K562 (cell line): ENCODE measurements around the gene STX12. TPM values are rescaled to one million over a fixed set of nuclear protein-coding genes. Genes with fewer than 3 reads are reported as not detected.

ENCODE experiments used
- C11orf30 ChIP-seq: fragments of 450-650 bp; IDR thresholded peaks from 2 replicates; pipeline ENCODE4 v1.6.1; 2016; ENCODE audit warnings: low read depth, mild to moderate bottlenecking
- EP400 ChIP-seq: fragments of 450-650 bp; IDR thresholded peaks from 2 replicates; pipeline ENCODE4 v1.6.1; 2017; ENCODE audit warnings: antibody characterized with exemption, mild to moderate bottlenecking, moderate library complexity
- FOXA3 ChIP-seq, 2 experiments: fragments of 450-650 bp in 1 of 2; sonication (generic) in 1 of 2; formaldehyde crosslinking; IDR thresholded peaks in 1 of 2; conservative IDR thresholded peaks in 1 of 2; 2 replicates each; pipeline versions ENCODE4 v1.4.0 to v1.8.0; 2020 to 2022; ENCODE audit warnings: mild to moderate bottlenecking in 2 of 2, missing genetic modification reagents in 1 of 2
- GTF2F1 ChIP-seq: IDR thresholded peaks from 2 replicates; pipeline ENCODE4 v1.6.1; 2011; ENCODE audit warnings: low read depth, low read length, improper control_type of control experiment
- HMG20B ChIP-seq: fragments of 250-450 bp; sonication (Bioruptor Pico); IDR thresholded peaks from 2 replicates; pipeline ENCODE4 v1.5.0; 2021; ENCODE audit warnings: mild to moderate bottlenecking
- KDM1A ChIP-seq, 2 experiments: fragments of 450-650 bp; IDR thresholded peaks; 2 replicates each; pipeline ENCODE4 v1.6.1; 2016; ENCODE audit warnings: mild to moderate bottlenecking in 2 of 2
- KDM4B ChIP-seq, 2 experiments: fragments of 450-650 bp in 1 of 2; sonication (generic) in 1 of 2; IDR thresholded peaks; 2 replicates each; pipeline ENCODE4 v1.6.1; 2016 to 2017; ENCODE audit warnings: borderline replicate concordance in 2 of 2, antibody characterized with exemption in 1 of 2, low read depth in 1 of 2, mild to moderate bottlenecking in 1 of 2
- LCOR ChIP-seq: sonication (generic); formaldehyde crosslinking; IDR thresholded peaks from 2 replicates; pipeline ENCODE4 v1.8.0; 2022; ENCODE audit warnings: mild to moderate bottlenecking, missing genetic modification reagents
- MXI1 ChIP-seq: IDR thresholded peaks from 2 replicates; pipeline ENCODE4 v1.6.1; 2011; ENCODE audit warnings: low read depth, mild to moderate bottlenecking, improper control_type of control experiment, low read length
- NR2C2 ChIP-seq, 2 experiments: fragments of 200-800 bp in 1 of 2; sonication (Bioruptor generic) in 1 of 2; sonication (generic) in 1 of 2; formaldehyde crosslinking in 1 of 2; IDR thresholded peaks; 2 replicates each; pipeline versions ENCODE4 v1.6.1 to v1.8.0; 2016 to 2022; ENCODE audit warnings: mild to moderate bottlenecking in 1 of 2, missing compliant biosample characterization in 1 of 2, missing genetic modification characterization in 1 of 2, missing genetic modification reagents in 1 of 2
- PHF20 ChIP-seq: fragments of 450-650 bp; IDR thresholded peaks from 2 replicates; pipeline ENCODE4 v1.6.1; 2018; ENCODE audit not compliant: partially characterized antibody
- ZNF232 ChIP-seq: sonication (generic); formaldehyde crosslinking; IDR thresholded peaks from 2 replicates; pipeline ENCODE4 v1.8.0; 2022; ENCODE audit warnings: mild to moderate bottlenecking, missing genetic modification reagents
- ZNF699 ChIP-seq: fragments of 250-450 bp; sonication (Bioruptor Pico); IDR thresholded peaks from 2 replicates; pipeline ENCODE4 v1.8.0; 2021; ENCODE audit warnings: mild to moderate bottlenecking, moderate library complexity; ENCODE audit not compliant: insufficient replicate concordance
- polyA plus RNA-seq, 8 experiments: library from polyadenylated mRNA; depleted of rRNA in 4 of 8; stranded (reverse) in 5 of 8; unstranded in 3 of 8; fragments of >200 nt; fragmentation: Nextera tagmentation in 2 of 8; fragmentation: Illumina TruSeq in 1 of 8; extraction: Ambion mirVana in 2 of 8; extraction: Trizol in 1 of 8; gene quantifications; 2 replicates each; pipeline versions ENCODE4 v1.2.1 to v1.2.3, GENCODE V29; 2011 to 2014; ENCODE audit warnings: inconsistent platforms in 1 of 8, missing spikeins in 1 of 8
- total RNA-seq, 7 experiments: library from RNA; depleted of rRNA in 6 of 7; stranded (reverse); fragments of >200 nt in 6 of 7; fragmentation: Illumina TruSeq in 2 of 7; extraction: Trizol in 2 of 7; gene quantifications; 2 replicates each; pipeline versions ENCODE4 v1.2.1 to v1.2.3, GENCODE V29; 2011 to 2021; ENCODE audit warnings: low replicate concordance in 1 of 7
- TF ChIP-seq, protein P1 (sequence below): IDR thresholded peaks from 2 replicates; pipeline ENCODE4 v1.6.1; 2011; ENCODE audit not compliant: insufficient read length; ENCODE audit errors: extremely low read depth
- TF ChIP-seq, protein P2 (sequence below): sonication (generic); IDR thresholded peaks from 2 replicates; pipeline ENCODE4 v1.6.1; 2016
- TF ChIP-seq, protein P3 (sequence below), 2 experiments: fragments of 200-800 bp in 1 of 2; sonication (Bioruptor generic) in 1 of 2; sonication (generic) in 1 of 2; formaldehyde crosslinking in 1 of 2; IDR thresholded peaks in 1 of 2; conservative IDR thresholded peaks in 1 of 2; 2 replicates each; pipeline versions ENCODE4 v1.5.0 to v1.6.1; 2016 to 2020; ENCODE audit warnings: missing compliant biosample characterization in 1 of 2, missing genetic modification characterization in 1 of 2, missing genetic modification reagents in 1 of 2
- TF ChIP-seq, protein P4 (sequence below): fragments of 200-800 bp; sonication (Bioruptor generic); IDR thresholded peaks from 2 replicates; pipeline ENCODE4 v1.6.1; 2017; ENCODE audit warnings: missing genetic modification characterization, missing compliant biosample characterization

The STX12 gene
- total and polyA plus RNA-seq, 9 of the 15 experiments (the other 6 are each of a cell fraction or from before 2014, with no cell fraction given), result 16.9 to 31.3 (median 25.7) TPM

DNA sequence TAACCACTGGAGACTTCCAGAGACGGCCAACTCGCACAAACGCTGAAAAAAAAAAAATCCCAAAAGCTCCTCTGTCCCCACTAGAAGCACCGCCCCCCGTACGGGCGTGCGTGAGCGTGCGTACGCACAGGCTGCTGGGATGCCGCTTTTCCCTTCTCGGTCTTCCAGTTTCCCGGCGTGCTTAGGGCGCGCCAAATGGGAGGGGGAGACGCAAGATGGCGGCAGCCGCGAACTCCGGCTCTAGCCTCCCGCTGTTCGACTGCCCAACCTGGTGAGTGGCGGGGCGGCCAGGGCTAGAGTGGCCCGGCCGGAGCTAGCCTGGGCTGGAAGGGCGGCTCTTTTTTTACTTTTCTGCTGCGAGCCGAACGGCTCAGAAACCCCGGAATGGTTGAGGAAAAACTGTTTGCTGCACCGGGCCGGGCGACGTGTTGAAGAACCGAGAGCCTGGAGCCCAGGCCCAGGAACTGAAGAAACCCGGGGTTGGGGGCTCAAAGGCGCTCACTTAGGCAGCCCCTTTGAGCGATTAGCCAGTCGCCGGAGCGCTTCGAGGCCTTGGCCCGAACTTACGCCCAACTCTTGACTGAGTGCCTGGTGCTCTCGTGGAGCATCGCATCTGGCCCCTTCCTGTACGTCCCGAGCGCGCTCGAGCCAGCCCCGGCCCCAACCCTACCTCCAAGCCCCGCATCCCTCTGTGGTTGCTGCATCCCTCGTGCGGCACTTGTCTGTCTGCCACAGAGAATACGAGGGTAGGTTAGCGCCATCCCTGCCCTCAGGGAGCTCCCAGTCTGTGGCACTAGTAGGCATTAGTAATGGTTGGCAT, 57.8 kb downstream of the STX12 start, which contains the start of gene PPP1R8 (continued):
- TF ChIP-seq EP400, result peak; percentile 80
- TF ChIP-seq, protein P1, sequence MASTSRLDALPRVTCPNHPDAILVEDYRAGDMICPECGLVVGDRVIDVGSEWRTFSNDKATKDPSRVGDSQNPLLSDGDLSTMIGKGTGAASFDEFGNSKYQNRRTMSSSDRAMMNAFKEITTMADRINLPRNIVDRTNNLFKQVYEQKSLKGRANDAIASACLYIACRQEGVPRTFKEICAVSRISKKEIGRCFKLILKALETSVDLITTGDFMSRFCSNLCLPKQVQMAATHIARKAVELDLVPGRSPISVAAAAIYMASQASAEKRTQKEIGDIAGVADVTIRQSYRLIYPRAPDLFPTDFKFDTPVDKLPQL, result peak; percentile 68
- peak; percentile 26; the same call in 1 of the 2 replicates for TF ChIP-seq MXI1
- peak; percentile 82; the same call in 1 of the 2 replicates for TF ChIP-seq GTF2F1
- no peak for TF ChIP-seq KDM1A (IDR thresholded peaks at IDR 0.05)
- TF ChIP-seq KDM4B (IDR thresholded peaks at IDR 0.05; ENCODE audit: borderline replicate concordance in 2 of 2, low read depth in 1 of 2), result peak in 1 of 2 experiments; percentile 93; a peak in 2 of 4 replicates
- TF ChIP-seq FOXA3 (CRISPR knock-in tag; conservative IDR thresholded peaks at IDR 0.05 in 1 of 2, IDR thresholded peaks at IDR 0.05 in 1 of 2), result peak in 1 of 2 experiments; percentile 69; a peak in 1 of 4 replicates
- TF ChIP-seq ZNF232, result peak; percentile 41
- TF ChIP-seq ZNF699 (CRISPR knock-in tag), result no peak
- TF ChIP-seq PHF20, result peak; percentile 84
- no peak; the same call in 1 of the 2 replicates for TF ChIP-seq HMG20B
- peak; percentile 84 for TF ChIP-seq C11orf30
- TF ChIP-seq, protein P2, sequence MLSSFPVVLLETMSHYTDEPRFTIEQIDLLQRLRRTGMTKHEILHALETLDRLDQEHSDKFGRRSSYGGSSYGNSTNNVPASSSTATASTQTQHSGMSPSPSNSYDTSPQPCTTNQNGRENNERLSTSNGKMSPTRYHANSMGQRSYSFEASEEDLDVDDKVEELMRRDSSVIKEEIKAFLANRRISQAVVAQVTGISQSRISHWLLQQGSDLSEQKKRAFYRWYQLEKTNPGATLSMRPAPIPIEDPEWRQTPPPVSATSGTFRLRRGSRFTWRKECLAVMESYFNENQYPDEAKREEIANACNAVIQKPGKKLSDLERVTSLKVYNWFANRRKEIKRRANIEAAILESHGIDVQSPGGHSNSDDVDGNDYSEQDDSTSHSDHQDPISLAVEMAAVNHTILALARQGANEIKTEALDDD, result no peak
- peak; percentile 77 for TF ChIP-seq NR2C2 (CRISPR knock-in tag; IDR thresholded peaks at IDR 0.05)
- TF ChIP-seq NR2C2 (tag; IDR thresholded peaks at IDR 0.05), result peak; percentile 67
- TF ChIP-seq LCOR (CRISPR knock-in tag), result peak; percentile 96
- TF ChIP-seq, protein P3, sequence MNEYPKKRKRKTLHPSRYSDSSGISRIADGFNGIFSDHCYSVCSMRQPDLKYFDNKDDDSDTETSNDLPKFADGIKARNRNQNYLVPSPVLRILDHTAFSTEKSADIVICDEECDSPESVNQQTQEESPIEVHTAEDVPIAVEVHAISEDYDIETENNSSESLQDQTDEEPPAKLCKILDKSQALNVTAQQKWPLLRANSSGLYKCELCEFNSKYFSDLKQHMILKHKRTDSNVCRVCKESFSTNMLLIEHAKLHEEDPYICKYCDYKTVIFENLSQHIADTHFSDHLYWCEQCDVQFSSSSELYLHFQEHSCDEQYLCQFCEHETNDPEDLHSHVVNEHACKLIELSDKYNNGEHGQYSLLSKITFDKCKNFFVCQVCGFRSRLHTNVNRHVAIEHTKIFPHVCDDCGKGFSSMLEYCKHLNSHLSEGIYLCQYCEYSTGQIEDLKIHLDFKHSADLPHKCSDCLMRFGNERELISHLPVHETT (CRISPR knock-in tag; conservative IDR thresholded peaks at IDR 0.05 in 1 of 2, IDR thresholded peaks at IDR 0.05 in 1 of 2), result peak in 1 of 2 experiments; percentile 81; a peak in 2 of 4 replicates
- TF ChIP-seq, protein P4, sequence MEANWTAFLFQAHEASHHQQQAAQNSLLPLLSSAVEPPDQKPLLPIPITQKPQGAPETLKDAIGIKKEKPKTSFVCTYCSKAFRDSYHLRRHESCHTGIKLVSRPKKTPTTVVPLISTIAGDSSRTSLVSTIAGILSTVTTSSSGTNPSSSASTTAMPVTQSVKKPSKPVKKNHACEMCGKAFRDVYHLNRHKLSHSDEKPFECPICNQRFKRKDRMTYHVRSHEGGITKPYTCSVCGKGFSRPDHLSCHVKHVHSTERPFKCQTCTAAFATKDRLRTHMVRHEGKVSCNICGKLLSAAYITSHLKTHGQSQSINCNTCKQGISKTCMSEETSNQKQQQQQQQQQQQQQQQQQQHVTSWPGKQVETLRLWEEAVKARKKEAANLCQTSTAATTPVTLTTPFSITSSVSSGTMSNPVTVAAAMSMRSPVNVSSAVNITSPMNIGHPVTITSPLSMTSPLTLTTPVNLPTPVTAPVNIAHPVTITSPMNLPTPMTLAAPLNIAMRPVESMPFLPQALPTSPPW (CRISPR knock-in tag), result peak; percentile 94
